ENCODE measurements around the gene BRMS1.
"Not testable (repeated sequence)": the region's sequence is repeated elsewhere in the genome, so short reads cannot be mapped to it uniquely, and the experiment has no call there.

Gene BRMS1

GRCh38 chr11:66363805-66364535 lies 19.1 kb upstream of the BRMS1 start:
- H3K4me3 ChIP-seq (ENCODE audit: low read depth, low read length), result no peak overlapping the region
- DNase-seq (ENCODE audit: low read depth), result no peak

DNA sequence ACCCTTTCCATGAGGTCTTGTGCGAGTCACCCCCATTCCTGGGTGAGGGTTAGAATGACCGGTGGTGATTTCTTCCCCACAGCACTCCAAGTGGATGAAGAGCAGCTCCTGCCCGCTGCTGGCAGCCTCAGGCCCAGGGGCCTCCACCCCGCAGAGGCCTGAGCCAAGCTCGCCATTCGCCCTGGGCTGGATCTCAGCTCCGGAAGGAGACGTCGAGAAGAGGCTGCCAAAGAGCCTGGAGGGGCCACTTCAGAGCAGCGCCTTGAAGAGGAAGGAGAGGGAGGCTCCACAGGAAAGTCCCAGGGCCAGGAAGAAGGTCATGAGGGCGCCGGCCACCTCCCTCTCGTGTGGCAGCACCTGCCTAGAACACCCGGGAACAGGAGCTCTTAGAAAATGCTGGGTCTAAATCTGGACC lies 18.3 kb upstream of the BRMS1 start:
- H3K4me3 ChIP-seq (ENCODE audit: low read depth, low read length), result no peak overlapping the region
- no peak for DNase-seq (ENCODE audit: low read depth)

DNA sequence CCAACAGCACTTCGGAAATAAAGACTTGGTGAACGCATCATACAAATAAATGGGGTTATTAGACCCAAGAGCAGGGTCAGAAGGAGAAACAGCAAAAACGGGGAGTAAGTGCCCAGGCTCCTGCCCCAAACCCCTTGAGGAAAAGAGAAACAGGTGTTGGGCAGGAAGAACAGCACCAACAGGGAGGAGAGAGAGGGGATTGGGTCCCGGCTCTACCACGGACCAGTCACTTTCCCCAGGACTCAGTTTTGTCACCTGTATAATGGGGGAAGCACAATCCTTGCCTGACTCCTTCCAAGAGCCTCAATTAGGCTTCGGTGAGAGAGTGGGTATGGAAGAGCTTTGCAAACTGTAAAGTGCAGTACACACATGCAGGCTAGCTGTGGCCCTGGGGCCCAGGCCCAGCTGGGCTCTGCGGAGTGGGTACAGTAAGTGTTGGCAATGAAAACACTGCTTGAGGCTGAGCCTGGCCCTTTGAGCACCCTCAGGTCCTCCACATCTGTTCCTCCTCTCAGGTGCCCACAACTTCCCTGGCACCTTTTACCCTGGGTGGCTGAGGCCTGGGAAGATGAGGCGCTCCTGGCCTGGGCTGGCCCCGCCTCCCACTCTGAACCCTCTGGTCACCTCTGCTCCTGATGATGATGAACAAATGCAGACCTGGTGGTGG lies 17.7 kb upstream of the BRMS1 start:
- no peak for DNase-seq (ENCODE audit: low read depth)
- no peak overlapping the region for H3K4me3 ChIP-seq (ENCODE audit: low read depth, low read length)

DNA sequence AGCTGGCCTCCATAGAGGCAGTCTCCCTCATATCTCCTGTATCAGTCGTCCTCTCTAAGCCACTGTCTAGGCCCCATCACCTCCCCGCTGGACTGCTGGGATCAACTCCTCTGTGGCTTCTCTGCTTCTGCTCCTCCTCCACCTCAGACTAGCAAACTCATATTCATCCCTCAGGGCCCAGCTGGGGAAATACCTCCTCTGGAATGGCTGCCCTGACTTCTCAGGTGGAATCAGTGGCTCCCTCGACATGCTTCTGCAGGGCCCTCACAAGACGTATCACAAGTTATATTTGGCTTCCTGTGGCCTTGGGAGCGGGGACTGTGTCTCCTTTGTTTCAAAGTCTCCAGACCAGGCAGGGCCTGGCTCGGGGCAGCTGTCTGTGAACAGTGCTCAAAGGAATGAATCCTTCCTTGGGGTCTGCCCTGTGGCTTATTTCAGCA lies 16.6 kb upstream of the BRMS1 start:
- DNase-seq (ENCODE audit: low read depth), result no peak
- H3K4me3 ChIP-seq (ENCODE audit: low read depth, low read length), result no peak overlapping the region

DNA sequence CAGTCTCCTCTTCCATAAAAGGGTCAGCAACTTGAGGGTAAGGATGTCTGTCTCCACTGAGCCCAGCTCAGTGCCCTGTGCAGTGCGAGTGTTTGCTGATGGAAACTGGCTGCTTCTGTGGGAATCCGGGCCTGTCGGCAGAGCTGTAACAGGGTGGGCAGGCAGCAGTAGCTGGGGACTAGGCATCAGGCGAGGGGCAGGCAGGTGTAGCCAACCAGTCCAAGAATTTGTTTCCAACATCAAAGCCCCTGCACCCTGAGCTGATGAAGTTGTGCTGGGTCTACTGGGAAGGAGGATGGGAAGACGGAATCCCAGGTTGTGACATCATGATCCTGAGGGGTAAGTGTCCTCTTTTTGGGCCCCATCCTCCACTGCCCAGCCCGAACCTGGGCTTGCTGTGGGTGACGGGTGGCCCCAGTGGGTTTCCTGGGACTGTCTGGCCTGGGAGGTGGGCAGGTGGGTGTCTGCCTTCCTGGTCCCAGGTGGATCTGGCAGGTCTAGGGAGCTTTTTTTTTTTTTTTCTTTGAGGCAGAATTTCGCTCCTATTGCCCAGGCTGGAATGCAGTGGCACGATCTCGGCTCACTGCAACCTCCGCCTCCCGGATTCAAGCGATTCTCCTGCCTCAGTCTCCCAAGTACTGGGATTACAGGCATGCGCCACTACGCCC lies 15.6 kb upstream of the BRMS1 start:
- H3K4me3 ChIP-seq (ENCODE audit: low read depth, low read length), result no peak overlapping the region
- DNase-seq (ENCODE audit: low read depth), result no peak

GRCh38 chr11:66359662-66360087 lies 14.8 kb upstream of the BRMS1 start:
- no peak overlapping the region for H3K4me3 ChIP-seq (ENCODE audit: low read depth, low read length)
- DNase-seq (ENCODE audit: low read depth), result no peak

DNA sequence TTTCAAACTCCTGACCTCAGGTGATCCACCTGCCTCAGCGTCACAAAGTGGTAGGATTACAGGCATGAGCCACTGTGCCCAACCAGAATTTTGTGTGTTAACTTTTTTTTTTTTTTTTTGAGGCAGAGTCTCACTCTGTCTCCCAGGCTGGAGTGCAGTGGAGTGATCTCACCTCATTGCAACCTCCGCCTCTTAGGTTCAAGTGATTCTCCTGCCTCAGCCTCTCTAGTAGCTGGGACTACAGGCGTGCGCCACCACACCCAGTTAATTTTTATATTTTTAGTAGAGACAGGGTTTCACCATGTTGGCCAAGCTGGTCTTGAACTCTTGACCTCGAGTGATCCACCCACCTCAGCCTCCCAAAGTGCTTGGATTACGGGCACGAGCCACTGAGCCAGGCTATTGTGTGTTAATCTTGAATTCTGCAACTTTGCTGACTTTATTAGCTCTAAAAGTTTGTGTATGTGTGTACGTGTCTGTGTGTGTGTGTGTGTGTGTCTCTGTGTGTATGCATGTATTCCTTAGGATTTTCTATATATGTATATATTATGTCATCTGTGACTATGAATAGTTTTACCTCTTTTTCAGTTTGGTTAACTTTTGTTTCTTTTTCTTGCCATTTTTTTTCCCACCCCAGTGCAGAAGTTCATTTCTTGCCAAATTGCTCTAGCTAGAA lies 5.8 kb upstream of the BRMS1 start:
- not testable (repeated sequence) for DNase-seq (ENCODE audit: low read depth); H3K4me3 ChIP-seq (ENCODE audit: low read depth, low read length)

- no peak for DNase-seq (ENCODE audit: low read depth)
- H3K4me3 ChIP-seq (ENCODE audit: low read depth, low read length), result no peak overlapping the region
These were observed 4.1 kb upstream of the BRMS1 start for GRCh38 chr11:66349084-66349386.

- H3K4me3 ChIP-seq (ENCODE audit: low read depth, low read length), result peak within 1 kb of the TSS; percentile 85
- peak; percentile 82 for DNase-seq (ENCODE audit: low read depth)
These were observed 2.7 kb upstream of the BRMS1 start, which contains the start of gene B4GAT1 for GRCh38 chr11:66347425-66348276. Gene B4GAT1, minus strand, starts transcription at chr11:66347629. Its CDS starts 84 bp downstream, at chr11:66347545.

DNA sequence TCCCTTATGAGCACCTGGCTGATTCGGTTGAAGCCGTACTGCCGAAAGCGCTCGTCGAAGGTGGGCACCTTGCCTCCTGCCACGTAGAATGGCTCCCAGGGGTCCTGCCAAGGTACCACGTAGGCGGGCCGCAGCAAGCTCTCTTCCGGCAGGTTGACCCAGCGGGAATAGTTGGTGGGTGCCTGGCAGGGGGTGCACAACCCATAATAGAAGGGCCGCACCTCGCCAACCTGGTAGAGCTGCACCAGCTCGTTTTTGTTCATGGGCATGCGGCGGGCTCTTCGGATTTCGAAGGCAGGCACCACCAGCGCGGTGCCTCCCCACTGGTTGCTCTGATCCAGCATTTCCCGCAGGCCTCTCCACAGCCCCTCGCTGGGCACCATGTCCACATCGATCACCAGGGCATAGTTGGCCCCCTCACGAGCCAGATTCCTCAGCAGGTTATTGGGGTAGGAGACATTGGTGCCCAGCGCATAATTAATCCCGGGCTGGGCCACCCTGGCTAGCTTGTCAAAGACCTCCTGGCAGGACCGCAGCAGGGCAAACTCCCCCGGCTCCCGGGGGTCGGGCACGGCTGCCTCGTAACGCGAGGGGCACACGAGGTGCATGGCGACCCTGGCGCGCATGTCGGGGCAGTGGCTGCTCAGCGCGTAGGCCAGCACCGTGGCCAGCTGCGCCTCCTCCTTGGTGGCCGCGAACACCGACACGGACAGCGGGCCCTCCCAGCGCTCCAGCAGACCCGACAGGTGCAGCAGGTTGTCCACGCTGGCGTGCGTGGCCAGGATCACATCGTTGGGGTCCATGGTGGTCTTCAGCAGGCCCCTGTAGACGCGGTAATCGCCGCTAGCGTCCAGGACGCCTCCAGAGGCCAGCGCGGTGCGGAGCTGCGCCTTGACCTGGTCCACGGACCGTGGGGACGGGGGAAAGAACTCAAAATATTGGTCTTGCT lies 1.8 kb upstream of the BRMS1 start:
- no peak for DNase-seq (ENCODE audit: low read depth)
- H3K4me3 ChIP-seq (ENCODE audit: low read depth, low read length), result peak overlapping the region; percentile 85

- peak overlapping the region; percentile 97 for H3K4me3 ChIP-seq (ENCODE audit: low read depth, low read length)
- DNase-seq (ENCODE audit: low read depth), result no peak
These were observed 379 bp upstream of the BRMS1 start for GRCh38 chr11:66345316-66345649.

GRCh38 chr11:66343176-66343575 lies 1.7 kb downstream of the BRMS1 start:
- no peak overlapping the region for H3K4me3 ChIP-seq (ENCODE audit: low read depth, low read length)
- DNase-seq (ENCODE audit: low read depth), result no peak

GRCh38 chr11:66341502-66342126 lies 3.3 kb downstream of the BRMS1 start:
- DNase-seq (ENCODE audit: low read depth), result no peak
- no peak overlapping the region for H3K4me3 ChIP-seq (ENCODE audit: low read depth, low read length)

DNA sequence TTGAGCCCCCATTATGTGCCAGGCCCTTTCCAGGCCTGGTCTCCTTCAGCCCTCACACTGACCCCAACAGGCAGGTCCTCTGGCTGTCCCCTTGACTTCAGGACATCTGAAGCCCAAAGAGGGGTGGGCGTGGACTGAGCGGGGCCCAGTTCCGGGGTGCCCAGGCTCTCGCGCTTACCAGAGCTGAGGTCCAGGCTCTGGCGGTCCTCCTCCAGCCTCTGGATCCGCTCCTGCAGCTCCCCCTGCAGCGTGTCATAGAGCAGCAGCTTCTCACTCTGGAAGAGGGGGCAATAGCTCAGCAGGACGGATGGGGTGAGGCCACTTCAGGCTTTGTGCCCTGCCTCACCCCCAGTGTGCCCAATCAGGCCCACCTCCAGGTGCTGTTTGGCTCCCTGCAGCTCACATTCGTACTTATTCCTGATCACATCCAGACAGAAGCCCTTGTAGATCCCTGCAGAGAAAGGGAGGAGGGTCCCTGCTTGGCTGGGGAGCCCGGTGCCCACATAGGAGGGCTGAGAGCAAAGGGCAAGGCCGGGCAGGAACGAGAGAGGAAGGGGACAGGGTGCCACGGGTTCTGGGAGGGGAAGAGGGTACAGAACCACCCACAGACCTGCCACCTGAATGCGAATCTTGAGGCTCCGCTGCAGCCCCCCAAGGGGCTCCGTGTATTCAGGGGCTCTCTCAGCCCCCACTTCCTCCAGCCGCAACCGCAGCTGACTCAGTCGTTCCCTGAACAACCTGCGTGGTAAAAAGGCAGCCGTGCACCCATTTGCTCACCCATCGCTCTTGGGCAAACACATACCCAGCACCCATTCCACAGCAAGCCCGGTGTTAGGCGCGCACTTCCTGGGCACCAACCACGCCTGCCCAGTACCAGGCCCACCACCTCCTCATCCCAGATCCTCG lies 4.1 kb downstream of the BRMS1 start:
- DNase-seq (ENCODE audit: low read depth), result no peak
- H3K4me3 ChIP-seq (ENCODE audit: low read depth, low read length), result no peak overlapping the region

DNA sequence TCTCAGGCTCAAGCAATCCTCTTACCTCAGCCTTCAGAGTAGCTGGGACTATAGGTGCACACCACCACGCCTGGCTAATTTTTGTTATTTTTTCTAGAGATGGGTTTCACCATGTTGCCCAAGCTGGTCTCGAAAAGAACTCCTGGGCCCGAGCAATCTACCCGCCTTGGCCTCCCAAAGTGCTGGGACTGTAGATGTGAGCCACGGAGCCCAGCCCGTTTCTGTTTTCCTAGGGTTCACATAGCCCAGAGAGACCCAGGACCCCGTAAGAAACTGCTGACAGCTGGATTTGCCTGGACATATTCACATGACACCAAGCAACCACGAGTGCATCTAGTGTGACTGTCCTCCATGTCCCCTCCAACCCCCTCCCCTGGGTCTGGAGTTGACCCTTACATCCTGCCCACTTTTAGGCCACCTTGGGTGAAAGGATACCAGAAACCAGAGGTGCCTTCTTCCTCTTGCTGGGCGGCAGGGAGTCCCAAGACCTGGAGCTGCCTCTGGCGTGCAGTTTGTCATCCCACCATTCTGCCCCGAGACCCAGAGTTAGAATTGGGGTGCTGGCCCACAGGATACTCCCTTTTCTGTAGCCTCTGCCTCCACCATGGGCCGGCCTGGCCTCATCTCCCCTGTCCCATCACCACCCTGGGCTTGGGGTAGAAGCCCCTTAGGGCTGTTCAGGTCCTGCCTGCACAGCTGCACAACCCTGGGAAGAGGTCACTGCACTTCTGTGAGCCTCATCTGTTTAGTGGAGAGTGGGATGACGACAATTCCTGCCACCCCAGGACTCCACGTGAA lies 5.0 kb downstream of the BRMS1 start:
- H3K4me3 ChIP-seq (ENCODE audit: low read depth, low read length), result no peak overlapping the region
- no peak for DNase-seq (ENCODE audit: low read depth)

- no peak overlapping the region for H3K4me3 ChIP-seq (ENCODE audit: low read depth, low read length)
- no peak for DNase-seq (ENCODE audit: low read depth)
These were observed 5.7 kb downstream of the BRMS1 start for GRCh38 chr11:66339162-66339675.

All from skeletal muscle cell (primary cell).